Activated CD4-positive, alpha-beta T cell treated with anti-CD3 and anti-CD28 coated beads, Interleukin-2, amount 10 ng/mL, durations not matched to agents 24 days and 14 days (primary cell): ENCODE data around the gene MANF. TPM values are rescaled to one million over a fixed set of nuclear protein-coding genes. Genes with fewer than 3 reads are reported as not detected.

Experiments used
- DNase-seq: peaks from one replicate; pipeline ENCODE4 v3.0.0; 2022
- H3K27ac Mint-ChIP-seq: one replicate; pipeline ENCODE4 v1.8.0; 2022; ENCODE audit warnings: mild to moderate bottlenecking, mixed read lengths
- H3K27me3 Mint-ChIP-seq: one replicate; pipeline ENCODE4 v1.8.0; 2022; ENCODE audit warnings: mixed read lengths
- H3K36me3 Mint-ChIP-seq: one replicate; pipeline ENCODE4 v1.8.0; 2022; ENCODE audit warnings: low read depth, mild to moderate bottlenecking, mixed read lengths
- H3K4me1 Mint-ChIP-seq: one replicate; pipeline ENCODE4 v1.8.0; 2021; ENCODE audit warnings: mixed read lengths
- H3K4me3 Mint-ChIP-seq: one replicate; pipeline ENCODE4 v1.8.0; 2022; ENCODE audit warnings: mild to moderate bottlenecking, moderate library complexity, mixed read lengths
- H3K9me3 Mint-ChIP-seq: one replicate; pipeline ENCODE4 v1.8.0; 2021; ENCODE audit warnings: mixed read lengths
- intact Hi-C: fragments of 100-400 bp; cut with micrococcal nuclease; formaldehyde crosslinking; loops from one replicate; pipeline ENCODE4 v1.15.1; 2023
- total RNA-seq: library from RNA; stranded (reverse); gene quantifications from 2 replicates; pipeline ENCODE4 v1.2.3, GENCODE V29; 2022

The MANF gene
- total RNA-seq: 218 and 229 TPM in 2 replicates

- no peaks in the 10 kb centered on the region for H3K9me3 Mint-ChIP-seq
- peak; percentile 99 for DNase-seq
- H3K27me3 Mint-ChIP-seq: no peaks in the 10 kb centered on the region
- intact Hi-C loops: loop anchor here (1.0 to 10.0 kb wide), 5 partner anchors 114 to 1028 kb away; partner anchors contain the start of genes MAPKAPK3 and TMEM115
- H3K27ac Mint-ChIP-seq: peak within 1 kb of the TSS; percentile 99
- peaks cover 40% of the 10 kb centered on the region for H3K4me1 Mint-ChIP-seq
- peaks cover 45% of the 10 kb centered on the region for H3K36me3 Mint-ChIP-seq
- peak within 1 kb of the TSS; percentile 95 for H3K4me3 Mint-ChIP-seq
These were observed at the start of gene MANF for GRCh38 chr3:51384726-51385473. Gene MANF (plus strand): TSS chr3:51385291. CDS start chr3:51385343, 52 bp downstream.

- no peaks in the 10 kb centered on the region for H3K36me3 Mint-ChIP-seq
- H3K4me3 Mint-ChIP-seq: no peak overlapping the region
- intact Hi-C loops: no loop called here
- H3K27ac Mint-ChIP-seq: no peak overlapping the region
- no peaks in the 10 kb centered on the region for H3K9me3 Mint-ChIP-seq
- DNase-seq: no peak
- H3K4me1 Mint-ChIP-seq: no peaks in the 10 kb centered on the region
- no peaks in the 10 kb centered on the region for H3K27me3 Mint-ChIP-seq
These were observed 48.8 kb upstream of the MANF start for GRCh38 chr3:51336261-51336660.

- Mint-ChIP-seq H3K4me3 (no peak overlapping the region), H3K4me1 (no peaks in the 10 kb centered on the region), H3K27ac (no peak overlapping the region), H3K27me3 (no peaks in the 10 kb centered on the region), H3K36me3 (no peaks in the 10 kb centered on the region), H3K9me3 (no peaks in the 10 kb centered on the region)
- no peak for DNase-seq
- intact Hi-C loops: no loop called here
These were observed 47.4 kb upstream of the MANF start for GRCh38 chr3:51337666-51338065.

- no peak overlapping the region for H3K4me3 Mint-ChIP-seq
- H3K36me3 Mint-ChIP-seq: no peaks in the 10 kb centered on the region
- H3K9me3 Mint-ChIP-seq: no peaks in the 10 kb centered on the region
- no peaks in the 10 kb centered on the region for H3K27me3 Mint-ChIP-seq
- H3K27ac Mint-ChIP-seq: no peak overlapping the region
- no peaks in the 10 kb centered on the region for H3K4me1 Mint-ChIP-seq
- intact Hi-C loops: no loop called here
- DNase-seq: no peak
These were observed 46.5 kb upstream of the MANF start for GRCh38 chr3:51338632-51339031.

- intact Hi-C loops: no loop called here
- H3K36me3 Mint-ChIP-seq: no peaks in the 10 kb centered on the region
- H3K27me3 Mint-ChIP-seq: no peaks in the 10 kb centered on the region
- H3K4me3 Mint-ChIP-seq: no peak overlapping the region
- no peaks in the 10 kb centered on the region for H3K9me3 Mint-ChIP-seq
- H3K27ac Mint-ChIP-seq: no peak overlapping the region
- H3K4me1 Mint-ChIP-seq: no peaks in the 10 kb centered on the region
- DNase-seq: no peak
These were observed 44.9 kb upstream of the MANF start for GRCh38 chr3:51340013-51340829.

- H3K9me3 Mint-ChIP-seq: no peaks in the 10 kb centered on the region
- DNase-seq: no peak
- H3K4me1 Mint-ChIP-seq: no peaks in the 10 kb centered on the region
- no peak overlapping the region for H3K4me3 Mint-ChIP-seq
- H3K36me3 Mint-ChIP-seq: no peaks in the 10 kb centered on the region
- intact Hi-C loops: no loop called here
- H3K27ac Mint-ChIP-seq: no peak overlapping the region
- H3K27me3 Mint-ChIP-seq: no peaks in the 10 kb centered on the region
These were observed 44.0 kb upstream of the MANF start for GRCh38 chr3:51340989-51341636.

- H3K27ac Mint-ChIP-seq: no peak overlapping the region
- no peaks in the 10 kb centered on the region for H3K27me3 Mint-ChIP-seq
- no peaks in the 10 kb centered on the region for H3K9me3 Mint-ChIP-seq
- DNase-seq: no peak
- H3K4me1 Mint-ChIP-seq: no peaks in the 10 kb centered on the region
- no peaks in the 10 kb centered on the region for H3K36me3 Mint-ChIP-seq
- intact Hi-C loops: no loop called here
- H3K4me3 Mint-ChIP-seq: no peak overlapping the region
These were observed 41.0 kb upstream of the MANF start for GRCh38 chr3:51343918-51344687.

- DNase-seq: no peak
- intact Hi-C loops: no loop called here
- Mint-ChIP-seq H3K4me3 (no peak overlapping the region), H3K27ac (no peak overlapping the region), H3K27me3 (no peaks in the 10 kb centered on the region), H3K4me1 (peaks cover 2% of the 10 kb centered on the region), H3K36me3 (no peaks in the 10 kb centered on the region), H3K9me3 (peaks cover 5% of the 10 kb centered on the region)
These were observed 34.3 kb upstream of the MANF start for GRCh38 chr3:51350751-51351150.

- H3K4me3 Mint-ChIP-seq: no peak overlapping the region
- intact Hi-C loops: no loop called here
These were observed 32.0 kb upstream of the MANF start for GRCh38 chr3:51353131-51353530.

GRCh38 chr3:51353691-51354090 lies 31.4 kb upstream of the MANF start:
- no peak overlapping the region for H3K4me3 Mint-ChIP-seq
- no peak overlapping the region for H3K27ac Mint-ChIP-seq
- peaks cover 2% of the 10 kb centered on the region for H3K4me1 Mint-ChIP-seq
- H3K36me3 Mint-ChIP-seq: no peaks in the 10 kb centered on the region
- intact Hi-C loops: no loop called here
- no peak for DNase-seq
- no peaks in the 10 kb centered on the region for H3K27me3 Mint-ChIP-seq
- peaks cover 5% of the 10 kb centered on the region for H3K9me3 Mint-ChIP-seq

More at GRCh38 chr3:51353131-51353530, 32.0 kb upstream of the MANF start:
- Mint-ChIP-seq H3K27me3 (no peaks in the 10 kb centered on the region), H3K27ac (no peak overlapping the region), H3K36me3 (no peaks in the 10 kb centered on the region), H3K4me1 (peaks cover 2% of the 10 kb centered on the region), H3K9me3 (peaks cover 5% of the 10 kb centered on the region)
- DNase-seq: no peak

- no peak for DNase-seq
- Mint-ChIP-seq H3K4me3 (no peak overlapping the region), H3K27ac (no peak overlapping the region), H3K27me3 (no peaks in the 10 kb centered on the region), H3K4me1 (peaks cover 2% of the 10 kb centered on the region), H3K36me3 (no peaks in the 10 kb centered on the region), H3K9me3 (peaks cover 5% of the 10 kb centered on the region)
- intact Hi-C loops: no loop called here
These were observed 30.9 kb upstream of the MANF start for GRCh38 chr3:51354172-51354571.

GRCh38 chr3:51354731-51355615 lies 30.1 kb upstream of the MANF start:
- H3K9me3 Mint-ChIP-seq: no peaks in the 10 kb centered on the region
- H3K27ac Mint-ChIP-seq: no peak overlapping the region
- H3K4me3 Mint-ChIP-seq: no peak overlapping the region
- no peaks in the 10 kb centered on the region for H3K27me3 Mint-ChIP-seq
- DNase-seq: no peak
- H3K36me3 Mint-ChIP-seq: no peaks in the 10 kb centered on the region
- intact Hi-C loops: no loop called here
- peaks cover 2% of the 10 kb centered on the region for H3K4me1 Mint-ChIP-seq
